22Rv1 (cell line): ENCODE data around the gene LRGUK.

Experiments used
- ZFX ChIP-seq: fragments of 450-650 bp; IDR thresholded peaks from 2 replicates; pipeline ENCODE4 v1.6.1; 2017; ENCODE audit warnings: antibody characterized with exemption, borderline replicate concordance
- TF ChIP-seq, protein P1 (sequence below): fragments of 450-650 bp; IDR thresholded peaks from 2 replicates; pipeline ENCODE4 v1.5.1; 2017; ENCODE audit warnings: mild to moderate bottlenecking

DNA sequence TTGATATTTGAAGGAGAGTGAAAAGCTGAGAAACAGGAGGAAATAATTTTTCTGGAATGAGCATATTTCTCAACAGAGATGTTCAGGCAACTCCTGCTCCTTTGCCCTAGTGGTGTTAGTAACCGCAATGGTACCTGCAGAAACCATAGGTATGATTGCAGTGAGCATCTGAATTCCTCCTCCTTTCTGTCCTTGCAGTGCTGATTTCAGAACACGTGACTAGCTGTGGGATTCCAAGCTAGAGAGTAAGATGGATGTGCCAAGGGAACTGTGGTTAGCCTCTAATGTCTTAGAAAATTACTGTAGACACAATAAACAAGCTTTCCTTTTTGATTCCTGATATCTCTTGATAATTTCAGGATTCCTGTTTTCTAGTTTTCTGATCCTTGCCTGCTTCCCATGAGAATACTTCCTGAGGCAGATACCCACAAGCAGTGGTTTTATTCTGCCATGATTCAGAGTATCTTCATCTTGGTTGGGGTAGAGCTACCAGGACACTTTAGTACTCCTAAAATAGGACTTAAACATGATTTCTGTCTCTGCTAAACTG, 27.5 kb downstream of the LRGUK start:
- TF ChIP-seq, protein P1, sequence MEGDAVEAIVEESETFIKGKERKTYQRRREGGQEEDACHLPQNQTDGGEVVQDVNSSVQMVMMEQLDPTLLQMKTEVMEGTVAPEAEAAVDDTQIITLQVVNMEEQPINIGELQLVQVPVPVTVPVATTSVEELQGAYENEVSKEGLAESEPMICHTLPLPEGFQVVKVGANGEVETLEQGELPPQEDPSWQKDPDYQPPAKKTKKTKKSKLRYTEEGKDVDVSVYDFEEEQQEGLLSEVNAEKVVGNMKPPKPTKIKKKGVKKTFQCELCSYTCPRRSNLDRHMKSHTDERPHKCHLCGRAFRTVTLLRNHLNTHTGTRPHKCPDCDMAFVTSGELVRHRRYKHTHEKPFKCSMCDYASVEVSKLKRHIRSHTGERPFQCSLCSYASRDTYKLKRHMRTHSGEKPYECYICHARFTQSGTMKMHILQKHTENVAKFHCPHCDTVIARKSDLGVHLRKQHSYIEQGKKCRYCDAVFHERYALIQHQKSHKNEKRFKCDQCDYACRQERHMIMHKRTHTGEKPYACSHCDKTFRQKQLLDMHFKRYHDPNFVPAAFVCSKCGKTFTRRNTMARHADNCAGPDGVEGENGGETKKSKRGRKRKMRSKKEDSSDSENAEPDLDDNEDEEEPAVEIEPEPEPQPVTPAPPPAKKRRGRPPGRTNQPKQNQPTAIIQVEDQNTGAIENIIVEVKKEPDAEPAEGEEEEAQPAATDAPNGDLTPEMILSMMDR: no peak
- no peak for TF ChIP-seq ZFX
